Measurements from ENCODE around the gene PARP16. TPM values are rescaled to one million over a fixed set of nuclear protein-coding genes. Genes with fewer than 3 reads are reported as not detected.

PARP16 gene
- polyA plus RNA-seq, 2 of the 4 experiments (the other 2 are of a cell fraction) = 7.5 to 9.8 TPM

- no peak overlapping the region for H3K4me3 ChIP-seq
- 0 out of 3 replicates have a peak, but pooled peaks cover 3% of the 10 kb centered on the region for H3K4me1 ChIP-seq
- CTCF ChIA-PET = interaction anchor here (0.6 to 2.4 kb wide), 7 partner anchors 13 to 283 kb away, joined by 3 to 11 read pairs (median 3); no protein-coding TSS in a partner anchor
- H3K9me3 ChIP-seq = no peaks in the 10 kb centered on the region
- no peak for DNase-seq (ENCODE audit: low read depth in 1 of 2, low spot score in 1 of 2)
- FAIRE-seq = no peak
- TF ChIP-seq KDM1A (IDR thresholded peaks at IDR 0.05; ENCODE audit: low read depth) (no peak), MYC (IDR thresholded peaks at IDR 0.05; ENCODE audit: borderline replicate concordance, low read length) (no peak), KDM5A (IDR thresholded peaks at IDR 0.05) (no peak)
- no peak overlapping the region for H3K4me2 ChIP-seq
- ATAC-seq = no peak
- POLR2A ChIA-PET = interaction anchor here (1.3 kb wide), 1 partner anchor 30 kb away, joined by 8 read pairs; the partner anchor contains the start of gene CLPX
- no peak overlapping the region for H3K27ac ChIP-seq
These were observed 71.2 kb downstream of the PARP16 start for GRCh38 chr15:65215496-65215895.

GRCh38 chr15:65214010-65214409 is 72.7 kb downstream of the PARP16 start:
- Histone ChIP-seq H3K9me3 (no peaks in the 10 kb centered on the region), H3K4me2 (no peak overlapping the region), H3K27ac (no peak overlapping the region), H3K4me3 (no peak overlapping the region), H3K4me1 (peaks cover 7% of the 10 kb centered on the region; the same call in 1 of the 3 replicates)
- TF ChIP-seq TFCP2L1 (CRISPR knock-in tag; IDR thresholded peaks at IDR 0.05) (no peak), MAZ (IDR thresholded peaks at IDR 0.05; ENCODE audit: borderline replicate concordance, low read depth, low read length) (no peak), ZNF302 (CRISPR knock-in tag; IDR thresholded peaks at IDR 0.05) (no peak), HOXB5 (CRISPR knock-in tag; IDR thresholded peaks at IDR 0.05) (no peak), RNF2 (IDR thresholded peaks at IDR 0.05; ENCODE audit: borderline replicate concordance, low read depth) (no peak), POLR2A (IDR thresholded peaks at IDR 0.05; ENCODE audit: low read length) (no peak), POLR2AphosphoS2 (conservative IDR thresholded peaks at IDR 0.05; ENCODE audit: low read length) (no peak), CHD2 (IDR thresholded peaks at IDR 0.05; ENCODE audit: low read length, partially characterized antibody) (no peak), TP53 (CRISPR knock-in tag; IDR thresholded peaks at IDR 0.05) (no peak), CTCF (IDR thresholded peaks at IDR 0.05) (no peak), CBX2 (IDR thresholded peaks at IDR 0.05; ENCODE audit: borderline replicate concordance, low read depth) (no peak), JUN (IDR thresholded peaks at IDR 0.05) (no peak), BHLHE40 (IDR thresholded peaks at IDR 0.05; ENCODE audit: low read depth, low read length) (no peak), ZC3H11A (IDR thresholded peaks at IDR 0.05) (no peak), RAD21 (conservative IDR thresholded peaks at IDR 0.05 in 1 of 2, IDR thresholded peaks at IDR 0.05 in 1 of 2) (no peak), HOXB13 (CRISPR knock-in tag; IDR thresholded peaks at IDR 0.05; ENCODE audit: low read depth) (no peak), REST (IDR thresholded peaks at IDR 0.05) (no peak)
- TF ChIP-seq, protein P1, sequence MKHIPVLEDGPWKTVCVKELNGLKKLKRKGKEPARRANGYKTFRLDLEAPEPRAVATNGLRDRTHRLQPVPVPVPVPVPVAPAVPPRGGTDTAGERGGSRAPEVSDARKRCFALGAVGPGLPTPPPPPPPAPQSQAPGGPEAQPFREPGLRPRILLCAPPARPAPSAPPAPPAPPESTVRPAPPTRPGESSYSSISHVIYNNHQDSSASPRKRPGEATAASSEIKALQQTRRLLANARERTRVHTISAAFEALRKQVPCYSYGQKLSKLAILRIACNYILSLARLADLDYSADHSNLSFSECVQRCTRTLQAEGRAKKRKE (CRISPR knock-in tag; IDR thresholded peaks at IDR 0.05; ENCODE audit: low read depth) = no peak
- TF ChIP-seq, protein P2, sequence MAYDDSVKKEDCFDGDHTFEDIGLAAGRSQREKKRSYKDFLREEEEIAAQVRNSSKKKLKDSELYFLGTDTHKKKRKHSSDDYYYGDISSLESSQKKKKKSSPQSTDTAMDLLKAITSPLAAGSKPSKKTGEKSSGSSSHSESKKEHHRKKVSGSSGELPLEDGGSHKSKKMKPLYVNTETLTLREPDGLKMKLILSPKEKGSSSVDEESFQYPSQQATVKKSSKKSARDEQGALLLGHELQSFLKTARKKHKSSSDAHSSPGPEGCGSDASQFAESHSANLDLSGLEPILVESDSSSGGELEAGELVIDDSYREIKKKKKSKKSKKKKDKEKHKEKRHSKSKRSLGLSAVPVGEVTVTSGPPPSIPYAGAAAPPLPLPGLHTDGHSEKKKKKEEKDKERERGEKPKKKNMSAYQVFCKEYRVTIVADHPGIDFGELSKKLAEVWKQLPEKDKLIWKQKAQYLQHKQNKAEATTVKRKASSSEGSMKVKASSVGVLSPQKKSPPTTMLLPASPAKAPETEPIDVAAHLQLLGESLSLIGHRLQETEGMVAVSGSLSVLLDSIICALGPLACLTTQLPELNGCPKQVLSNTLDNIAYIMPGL (CRISPR knock-in tag; IDR thresholded peaks at IDR 0.05; ENCODE audit: borderline replicate concordance) = no peak
- TF ChIP-seq, protein P3, sequence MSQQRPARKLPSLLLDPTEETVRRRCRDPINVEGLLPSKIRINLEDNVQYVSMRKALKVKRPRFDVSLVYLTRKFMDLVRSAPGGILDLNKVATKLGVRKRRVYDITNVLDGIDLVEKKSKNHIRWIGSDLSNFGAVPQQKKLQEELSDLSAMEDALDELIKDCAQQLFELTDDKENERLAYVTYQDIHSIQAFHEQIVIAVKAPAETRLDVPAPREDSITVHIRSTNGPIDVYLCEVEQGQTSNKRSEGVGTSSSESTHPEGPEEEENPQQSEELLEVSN (IDR thresholded peaks at IDR 0.05; ENCODE audit: borderline replicate concordance, low read depth) = no peak
- CTCF ChIA-PET = interaction anchor here (1.2 to 2.4 kb wide), 3 partner anchors 24 to 84 kb away, joined by 3 to 11 read pairs (median 4); no protein-coding TSS in a partner anchor
- no peak for DNase-seq (ENCODE audit: low read depth in 1 of 2, low spot score in 1 of 2)
- FAIRE-seq = no peak
- no peak for ATAC-seq
- 53% methylated on average over 4 of the region's 4 CpGs for WGBS (ENCODE audit: missing lambda C conversion rate)
- POLR2A ChIA-PET = interaction anchor here (1.3 kb wide), 1 partner anchor 29 kb away, joined by 8 read pairs; the partner anchor contains the start of gene CLPX
